GM12872 (cell line): Measurements from ENCODE around the gene HECTD4.

ENCODE experiments used
- TF ChIP-seq, protein P1 (sequence below): IDR thresholded peaks from 3 replicates; pipeline ENCODE4 v1.5.1; 2011; ENCODE audit warnings: low read depth, mild to moderate bottlenecking, low read length, moderate library complexity; ENCODE audit not compliant: insufficient read depth

HECTD4 gene

DNA sequence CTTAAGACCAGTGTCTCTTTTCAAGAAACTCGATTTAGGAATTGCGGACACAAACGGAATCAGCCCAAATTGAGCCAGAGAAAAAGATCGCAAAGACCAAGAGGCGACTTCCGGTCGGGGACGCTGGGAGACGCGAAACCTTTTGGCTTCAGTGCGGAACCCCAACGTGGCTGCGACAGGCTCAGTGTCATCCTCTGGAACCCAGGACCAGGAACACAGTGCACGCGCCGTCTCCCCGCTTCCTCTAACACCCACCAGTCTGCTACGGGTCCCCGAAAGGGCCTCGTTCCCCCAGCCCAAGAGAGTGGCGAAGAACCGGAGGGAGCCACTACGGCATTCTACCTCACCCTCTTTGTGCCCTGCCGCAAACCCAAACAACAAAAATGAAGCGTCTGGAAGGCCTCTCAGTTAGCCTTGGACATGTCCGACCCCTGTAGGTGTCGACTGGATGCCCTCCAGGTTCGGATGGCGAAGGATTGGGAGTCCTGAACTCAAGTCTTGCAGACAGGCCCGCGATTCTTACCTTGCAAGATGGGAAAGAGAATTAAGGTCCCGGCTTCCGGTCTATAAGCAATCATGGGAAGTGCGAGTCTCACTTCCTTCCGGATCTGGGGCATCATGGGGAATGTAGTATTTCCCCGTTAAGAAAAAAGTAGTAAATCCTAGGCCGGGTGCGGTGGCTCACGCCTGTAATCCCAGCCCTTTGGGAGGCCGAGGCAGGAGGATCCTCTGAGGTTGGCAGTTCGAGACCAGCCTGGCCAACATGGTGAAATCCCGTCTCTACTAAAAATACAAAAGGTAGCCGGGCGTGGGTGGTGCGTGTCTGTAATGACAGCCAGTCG is 27.1 kb upstream of the HECTD4 start, which contains the start of gene RPL6:
RPL6 (minus strand) TSS at position 542 of the 842 bp plus-strand sequence. CDS start 949 bp downstream, outside the sequence.
- TF ChIP-seq, protein P1, sequence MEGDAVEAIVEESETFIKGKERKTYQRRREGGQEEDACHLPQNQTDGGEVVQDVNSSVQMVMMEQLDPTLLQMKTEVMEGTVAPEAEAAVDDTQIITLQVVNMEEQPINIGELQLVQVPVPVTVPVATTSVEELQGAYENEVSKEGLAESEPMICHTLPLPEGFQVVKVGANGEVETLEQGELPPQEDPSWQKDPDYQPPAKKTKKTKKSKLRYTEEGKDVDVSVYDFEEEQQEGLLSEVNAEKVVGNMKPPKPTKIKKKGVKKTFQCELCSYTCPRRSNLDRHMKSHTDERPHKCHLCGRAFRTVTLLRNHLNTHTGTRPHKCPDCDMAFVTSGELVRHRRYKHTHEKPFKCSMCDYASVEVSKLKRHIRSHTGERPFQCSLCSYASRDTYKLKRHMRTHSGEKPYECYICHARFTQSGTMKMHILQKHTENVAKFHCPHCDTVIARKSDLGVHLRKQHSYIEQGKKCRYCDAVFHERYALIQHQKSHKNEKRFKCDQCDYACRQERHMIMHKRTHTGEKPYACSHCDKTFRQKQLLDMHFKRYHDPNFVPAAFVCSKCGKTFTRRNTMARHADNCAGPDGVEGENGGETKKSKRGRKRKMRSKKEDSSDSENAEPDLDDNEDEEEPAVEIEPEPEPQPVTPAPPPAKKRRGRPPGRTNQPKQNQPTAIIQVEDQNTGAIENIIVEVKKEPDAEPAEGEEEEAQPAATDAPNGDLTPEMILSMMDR, result no peak

DNA sequence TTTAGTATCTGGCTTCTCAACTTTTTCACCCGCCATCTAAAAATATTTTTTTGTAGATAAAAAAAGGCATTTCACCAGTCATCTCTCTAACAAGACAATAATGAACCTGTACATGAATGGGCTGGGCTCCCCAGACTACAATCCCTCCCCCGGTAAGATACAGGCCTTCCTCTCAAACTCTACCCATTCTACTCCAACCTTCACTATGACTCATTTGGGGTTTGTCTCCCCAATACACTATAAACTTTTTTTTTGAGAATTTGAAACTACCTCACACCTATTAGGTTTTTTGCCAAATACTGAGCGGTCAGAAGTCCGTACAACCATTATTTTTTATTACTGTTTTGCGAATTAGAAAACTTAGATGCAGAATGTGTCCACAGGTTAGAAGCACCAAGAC is 26.4 kb upstream of the HECTD4 start:
- TF ChIP-seq, protein P1, result no peak

DNA sequence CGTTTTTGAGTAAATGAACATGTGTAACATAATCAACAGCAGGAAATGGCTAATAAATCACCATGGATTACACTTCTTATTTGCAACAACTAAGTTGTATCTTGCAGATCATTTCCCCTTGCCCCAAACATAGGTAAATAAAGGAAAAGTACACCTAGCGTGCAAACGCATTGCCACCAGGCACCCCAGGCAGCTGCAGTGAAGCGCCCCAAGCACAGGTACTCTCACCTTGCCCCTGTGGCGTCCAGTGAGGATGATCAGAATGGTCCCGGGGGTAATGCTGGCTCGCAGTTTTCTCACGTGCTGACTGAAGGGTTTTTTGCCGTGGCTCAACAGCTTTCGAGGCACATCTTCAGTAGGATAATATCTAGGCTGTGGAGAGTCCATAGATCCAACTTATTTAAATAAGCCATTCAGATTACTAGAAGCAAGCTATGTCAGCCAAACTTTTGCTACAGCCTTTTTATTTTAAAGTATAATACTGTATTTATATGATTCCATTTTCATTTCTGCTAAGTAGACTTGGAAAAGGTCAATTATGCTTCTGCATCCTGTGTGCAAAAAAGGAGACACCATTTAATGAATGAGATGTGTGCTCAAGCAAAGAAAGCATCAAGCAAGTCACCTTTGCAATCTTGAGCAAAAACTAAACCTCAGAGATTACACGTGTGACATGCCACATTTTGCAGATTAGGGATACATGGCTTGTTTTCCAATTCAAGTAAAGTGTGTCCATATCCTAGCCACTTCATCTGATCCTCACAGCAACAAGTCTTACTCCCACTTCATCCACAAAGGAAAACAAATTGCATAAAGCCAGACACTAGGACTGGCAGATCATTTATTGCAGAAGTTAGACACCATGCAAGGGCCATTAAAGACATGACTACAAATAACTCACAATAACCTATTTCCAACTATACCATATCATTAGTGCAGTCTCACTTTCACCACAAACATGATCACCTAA is 24.6 kb upstream of the HECTD4 start:
- TF ChIP-seq, protein P1, result no peak

DNA sequence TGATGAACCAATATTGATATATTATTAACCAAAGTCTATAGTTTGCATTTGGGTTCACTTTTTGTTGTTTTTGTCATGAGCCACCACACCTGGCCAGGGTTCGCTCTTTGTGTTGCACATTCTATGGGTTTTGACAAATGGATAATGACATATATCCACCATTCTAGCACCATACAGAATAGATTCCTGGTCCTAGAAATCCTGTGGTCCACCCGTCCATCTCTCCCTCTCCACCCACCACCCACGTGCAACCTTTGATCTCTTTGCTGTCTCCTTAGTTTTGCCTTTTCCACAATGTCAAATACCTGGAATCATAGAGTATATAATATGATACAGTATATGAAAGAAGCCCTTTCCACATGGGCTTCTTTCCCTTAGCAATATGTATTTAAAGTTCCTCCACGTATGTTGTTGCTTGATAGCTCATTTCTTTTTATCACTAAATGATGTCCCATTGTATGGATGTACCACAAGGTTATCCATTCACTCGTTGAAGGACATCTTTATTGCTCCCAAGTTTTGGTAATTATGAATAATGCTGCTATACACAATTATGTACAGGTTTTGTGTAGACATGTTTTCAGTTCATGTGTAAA is 19.8 kb upstream of the HECTD4 start:
- TF ChIP-seq, protein P1, result no peak

DNA sequence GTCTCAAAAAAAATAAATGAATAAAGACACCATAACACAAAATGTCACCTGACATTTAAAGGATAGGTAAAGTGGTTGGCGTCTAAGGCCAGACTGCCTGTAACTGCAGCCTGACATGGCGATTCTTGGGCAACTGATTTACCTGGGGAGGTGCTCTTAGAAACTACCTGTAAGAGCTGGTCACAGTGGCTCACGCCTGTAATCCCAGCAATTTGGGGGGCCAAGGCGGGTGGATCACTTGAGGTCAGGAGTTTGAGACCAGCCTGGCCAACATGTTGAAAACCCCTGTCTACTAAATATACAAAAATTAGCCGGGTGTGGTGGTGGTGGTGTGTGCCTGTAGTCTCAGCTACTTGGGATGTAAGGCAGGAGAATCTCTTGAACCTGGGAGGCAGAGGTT is 18.8 kb upstream of the HECTD4 start:
- TF ChIP-seq, protein P1, result no peak

DNA sequence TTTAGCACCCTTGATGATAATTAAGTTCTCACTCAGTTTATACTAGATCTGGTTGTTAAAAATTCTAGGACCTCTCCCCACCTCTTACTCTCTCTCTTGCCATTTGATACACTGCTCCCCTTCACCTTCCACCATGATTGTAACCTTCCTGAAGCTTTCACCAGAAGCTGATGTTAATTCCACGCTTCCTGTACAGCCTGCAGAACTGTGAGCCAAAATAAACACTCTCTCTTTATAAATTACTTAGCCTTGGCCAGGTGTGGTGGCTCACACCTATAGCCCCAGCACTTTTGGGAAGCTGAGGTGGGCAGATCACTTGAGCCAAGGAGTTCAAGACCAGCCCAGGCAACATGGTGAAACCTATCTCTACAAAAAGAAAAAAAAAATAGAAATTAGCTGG is 11.1 kb upstream of the HECTD4 start:
- TF ChIP-seq, protein P1, result no peak

DNA sequence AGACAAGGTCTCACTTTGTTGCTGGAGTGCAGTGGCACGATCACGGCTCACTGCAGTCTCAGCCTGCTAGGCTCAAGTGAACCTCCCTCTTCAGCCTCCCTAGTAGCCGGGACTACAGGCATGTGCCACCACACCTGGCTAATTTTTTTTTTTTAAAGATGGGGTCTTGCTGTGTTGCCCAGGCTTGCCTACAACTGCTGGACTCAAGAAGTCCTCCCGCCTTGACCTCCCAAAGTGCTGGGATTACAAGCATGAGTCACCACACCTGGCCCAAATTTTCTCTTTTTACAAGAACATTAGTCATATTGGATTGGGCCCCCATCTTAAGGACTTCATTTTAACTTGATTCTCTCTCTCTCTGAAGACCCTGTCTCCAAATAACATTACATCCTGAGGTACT is 7.0 kb upstream of the HECTD4 start:
- TF ChIP-seq, protein P1, result no peak
